Chondrocyte (in vitro differentiated cells): ENCODE results near the gene MTA3. TPM values are rescaled to one million over a fixed set of nuclear protein-coding genes. Genes with fewer than 3 reads are reported as not detected.

Experiments used
- DNase-seq: peaks from one replicate; pipeline ENCODE4 v3.0.0; 2021; ENCODE audit warnings: mixed read lengths, low spot score
- H3K27ac Mint-ChIP-seq: one replicate; pipeline ENCODE4 v1.8.0; 2021; ENCODE audit warnings: mild to moderate bottlenecking, moderate library complexity, mixed read lengths; ENCODE audit not compliant: unreplicated experiment
- H3K27me3 Mint-ChIP-seq: 2 replicates; pipeline ENCODE4 v1.8.0; 2021; ENCODE audit warnings: low read depth, mixed read lengths
- H3K36me3 Mint-ChIP-seq: 2 replicates; pipeline ENCODE4 v1.8.0; 2021; ENCODE audit warnings: low read depth, mixed read lengths
- H3K4me1 Mint-ChIP-seq: 2 replicates; pipeline ENCODE4 v1.8.0; 2021; ENCODE audit warnings: low read depth, mild to moderate bottlenecking, mixed read lengths
- H3K4me3 Mint-ChIP-seq: one replicate; pipeline ENCODE4 v1.8.0; 2021; ENCODE audit warnings: mild to moderate bottlenecking, moderate library complexity, mixed read lengths; ENCODE audit not compliant: unreplicated experiment
- H3K9me3 Mint-ChIP-seq: 2 replicates; pipeline ENCODE4 v1.8.0; 2021; ENCODE audit warnings: low read depth, mixed read lengths
- CTCF ChIP-seq: fragments of 200-600 bp; sonication (generic); IDR thresholded peaks from 2 replicates; pipeline ENCODE4 v1.5.0; 2021; ENCODE audit warnings: antibody characterized with exemption, mild to moderate bottlenecking, moderate library complexity
- total RNA-seq: library from RNA; stranded (reverse); gene quantifications from 3 replicates; pipeline ENCODE4 v1.2.1, GENCODE V29; 2021

The MTA3 gene
- total RNA-seq, 1 donor from 2014 or later: 39.3 TPM

- Mint-ChIP-seq H3K27me3 (no peaks in the 10 kb centered on the region), H3K9me3 (no peaks in the 10 kb centered on the region), H3K36me3 (peaks cover 5% of the 10 kb centered on the region), H3K27ac (no peak overlapping the region), H3K4me3 (no peak overlapping the region), H3K4me1 (peaks cover 8% of the 10 kb centered on the region)
- no peak for DNase-seq
- no peak for TF ChIP-seq CTCF
Observed at GRCh38 chr2:42652086-42652485, 83.7 kb downstream of the MTA3 start.

GRCh38 chr2:42653039-42653438, 84.6 kb downstream of the MTA3 start:
- no peaks in the 10 kb centered on the region for H3K27me3 Mint-ChIP-seq
- peaks cover 8% of the 10 kb centered on the region for H3K4me1 Mint-ChIP-seq
- H3K36me3 Mint-ChIP-seq: peaks cover 5% of the 10 kb centered on the region
- no peaks in the 10 kb centered on the region for H3K9me3 Mint-ChIP-seq
- TF ChIP-seq CTCF: no peak
- no peak overlapping the region for H3K27ac Mint-ChIP-seq
- no peak for DNase-seq
- H3K4me3 Mint-ChIP-seq: no peak overlapping the region

DNA sequence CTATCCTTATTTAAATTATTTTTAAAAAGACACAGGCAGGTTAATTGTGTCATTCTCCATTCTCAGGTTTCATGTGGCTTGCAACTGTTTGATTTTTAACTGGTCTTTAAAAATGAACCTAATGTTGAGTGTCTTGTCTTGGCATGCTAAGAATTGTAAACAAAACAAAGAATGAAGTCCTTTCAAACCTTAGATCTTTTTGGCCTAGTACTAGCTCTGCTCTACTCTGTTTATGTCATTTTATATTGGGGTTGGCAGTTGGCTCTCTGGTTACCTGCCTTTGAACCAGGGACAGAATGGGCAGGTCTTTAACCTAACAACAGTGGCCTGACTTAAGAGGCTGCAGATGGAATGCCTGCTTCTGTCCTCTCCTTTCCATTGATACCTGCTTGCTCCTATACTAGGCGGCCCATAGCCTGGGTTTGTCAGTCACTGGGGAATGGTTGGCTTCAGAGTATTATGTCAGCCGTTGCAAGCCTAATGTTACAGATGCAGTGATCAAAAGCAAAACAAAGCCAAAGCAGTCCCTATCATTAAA, 85.5 kb downstream of the MTA3 start:
- peaks cover 5% of the 10 kb centered on the region for H3K36me3 Mint-ChIP-seq
- H3K4me1 Mint-ChIP-seq: peaks cover 8% of the 10 kb centered on the region
- H3K27ac Mint-ChIP-seq: no peak overlapping the region
- H3K9me3 Mint-ChIP-seq: no peaks in the 10 kb centered on the region
- DNase-seq: no peak
- no peak overlapping the region for H3K4me3 Mint-ChIP-seq
- TF ChIP-seq CTCF: no peak
- no peaks in the 10 kb centered on the region for H3K27me3 Mint-ChIP-seq

- H3K36me3 Mint-ChIP-seq: peaks cover 8% of the 10 kb centered on the region
- H3K4me1 Mint-ChIP-seq: peaks cover 8% of the 10 kb centered on the region
- H3K4me3 Mint-ChIP-seq: no peak overlapping the region
- no peaks in the 10 kb centered on the region for H3K27me3 Mint-ChIP-seq
- no peaks in the 10 kb centered on the region for H3K9me3 Mint-ChIP-seq
- no peak for TF ChIP-seq CTCF
- no peak overlapping the region for H3K27ac Mint-ChIP-seq
- no peak for DNase-seq
Observed at GRCh38 chr2:42658306-42658705, 89.9 kb downstream of the MTA3 start.

DNA sequence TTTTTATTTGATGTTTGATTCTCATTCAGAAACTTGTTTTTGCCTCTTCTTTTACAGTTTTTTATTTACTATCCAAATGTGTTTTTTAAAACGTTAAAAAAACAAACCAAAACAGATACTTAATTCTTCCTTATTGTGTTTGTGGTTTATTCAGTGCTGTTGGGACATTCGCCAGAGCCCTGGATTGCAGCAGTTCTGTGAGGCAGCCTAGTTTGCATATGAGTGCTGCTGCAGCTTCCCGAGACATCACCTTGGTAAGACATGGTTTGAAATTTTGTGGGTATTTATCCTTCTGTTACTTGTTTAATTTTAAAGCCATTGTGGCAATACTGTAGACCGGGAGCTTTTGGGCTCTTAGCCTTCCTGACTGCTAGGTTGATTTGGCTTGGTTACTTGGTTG, 91.2 kb downstream of the MTA3 start:
- no peaks in the 10 kb centered on the region for H3K27me3 Mint-ChIP-seq
- no peak overlapping the region for H3K4me3 Mint-ChIP-seq
- H3K9me3 Mint-ChIP-seq: no peaks in the 10 kb centered on the region
- TF ChIP-seq CTCF: no peak
- H3K27ac Mint-ChIP-seq: no peak overlapping the region
- H3K4me1 Mint-ChIP-seq: peaks cover 6% of the 10 kb centered on the region
- no peak for DNase-seq
- H3K36me3 Mint-ChIP-seq: peaks cover 8% of the 10 kb centered on the region
